Femur (tissue), 1 donor: ENCODE measurements around the gene PRPSAP1.
"Not testable (repeated sequence)": the region's sequence is repeated elsewhere in the genome, so short reads cannot be mapped to it uniquely, and the experiment has no call there.

ENCODE experiments used
- DNase-seq: peaks from one replicate; pipeline ENCODE4 v3.0.0-alpha.2; 2017

Gene PRPSAP1

DNA sequence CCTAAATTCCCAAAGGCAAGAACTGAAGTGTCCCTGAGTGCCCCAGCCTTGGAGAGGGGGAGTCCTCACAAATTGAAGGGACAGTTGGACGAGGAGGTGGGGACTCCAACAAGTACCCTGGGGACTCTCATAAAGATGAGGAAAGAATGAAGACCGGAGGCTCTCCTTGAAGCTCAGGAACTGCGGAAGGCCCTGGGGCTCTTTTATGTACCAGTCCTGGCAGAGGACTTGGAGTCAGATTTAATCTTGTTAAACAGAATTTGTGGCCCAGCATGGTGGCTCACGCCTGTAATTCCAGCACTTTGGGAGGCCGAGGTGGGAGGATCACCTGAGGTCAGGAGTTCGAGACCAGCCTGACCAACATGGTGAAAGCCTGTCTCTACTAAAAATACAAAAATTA, 6.1 kb upstream of the PRPSAP1 start:
- DNase-seq: not testable (repeated sequence)

DNA sequence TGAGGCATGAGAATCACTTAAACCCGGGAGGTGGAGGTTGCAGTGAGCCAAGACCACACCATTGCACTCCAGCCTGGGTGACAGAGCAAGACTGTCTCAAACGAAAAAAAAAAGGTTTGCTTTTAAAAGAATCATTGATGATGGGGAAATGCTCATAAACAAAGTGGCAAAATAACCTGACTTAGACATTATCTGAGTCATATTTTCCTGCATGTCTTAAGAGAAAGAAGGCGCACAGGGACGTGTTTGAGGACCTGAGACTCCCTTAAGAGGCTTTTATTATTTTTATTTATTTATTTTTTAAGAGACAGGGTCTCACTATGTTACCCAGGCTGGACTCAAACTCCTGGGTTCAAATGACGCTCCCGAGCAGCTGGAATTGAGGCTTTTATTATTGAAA, 5.7 kb upstream of the PRPSAP1 start:
- DNase-seq: no peak

DNA sequence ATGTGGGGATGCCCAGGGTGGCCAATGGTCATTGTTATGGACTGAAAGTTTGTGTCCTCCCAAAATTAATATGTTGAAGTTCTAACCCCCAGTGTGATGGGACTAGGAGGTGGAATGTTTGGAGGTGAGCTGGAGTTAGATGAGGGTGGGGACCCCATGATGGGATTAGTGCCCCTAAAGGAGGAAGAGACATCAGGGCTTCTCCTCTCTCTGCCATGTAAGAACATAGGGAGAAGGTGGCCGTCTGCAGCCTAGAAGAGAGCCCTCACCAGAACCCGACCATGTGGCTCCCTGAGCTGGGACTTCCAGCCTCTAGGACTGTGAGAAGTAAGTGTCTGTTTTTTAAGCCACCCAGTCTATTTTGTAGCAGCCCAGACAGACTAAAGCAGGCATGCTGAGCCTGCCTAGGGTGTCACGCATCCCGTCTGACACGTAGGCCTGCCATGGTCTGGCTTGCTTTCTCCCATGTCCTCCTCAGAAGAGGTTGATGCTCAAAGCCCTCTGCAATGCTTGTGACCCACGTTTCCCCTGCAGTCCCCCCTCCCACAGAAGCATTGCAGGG, 4.0 kb upstream of the PRPSAP1 start:
- DNase-seq: no peak

DNA sequence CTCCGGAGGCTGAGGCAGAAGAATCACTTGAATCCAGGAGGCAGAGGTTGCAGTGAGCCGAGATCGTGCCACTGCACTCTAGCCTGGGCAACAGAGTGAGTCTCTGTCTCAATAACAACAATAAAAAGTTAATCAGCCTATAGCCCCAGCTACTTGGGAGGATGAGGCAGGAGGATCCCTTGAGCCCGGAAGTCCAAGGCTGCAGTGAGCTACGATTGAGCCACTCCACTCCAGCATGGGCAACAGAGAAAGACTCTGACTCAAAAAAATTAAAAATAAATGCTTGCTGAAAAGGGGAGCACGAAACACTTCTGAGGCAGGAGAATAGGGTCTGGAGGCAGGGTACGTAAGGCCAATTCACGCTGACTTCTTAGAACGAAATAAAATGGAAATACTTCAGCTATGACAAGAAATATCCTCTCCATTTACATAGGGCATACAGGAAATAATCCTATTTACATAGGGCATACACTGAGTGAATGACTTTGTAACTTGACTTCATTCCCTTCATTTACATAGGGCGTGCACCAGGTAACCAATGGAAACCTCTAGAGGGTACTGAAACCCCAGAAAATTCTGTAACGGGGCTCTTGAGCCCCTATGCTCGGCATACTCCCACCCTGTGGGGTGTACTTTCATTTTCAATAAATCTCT, 3.2 kb upstream of the PRPSAP1 start:
- DNase-seq: no peak

DNA sequence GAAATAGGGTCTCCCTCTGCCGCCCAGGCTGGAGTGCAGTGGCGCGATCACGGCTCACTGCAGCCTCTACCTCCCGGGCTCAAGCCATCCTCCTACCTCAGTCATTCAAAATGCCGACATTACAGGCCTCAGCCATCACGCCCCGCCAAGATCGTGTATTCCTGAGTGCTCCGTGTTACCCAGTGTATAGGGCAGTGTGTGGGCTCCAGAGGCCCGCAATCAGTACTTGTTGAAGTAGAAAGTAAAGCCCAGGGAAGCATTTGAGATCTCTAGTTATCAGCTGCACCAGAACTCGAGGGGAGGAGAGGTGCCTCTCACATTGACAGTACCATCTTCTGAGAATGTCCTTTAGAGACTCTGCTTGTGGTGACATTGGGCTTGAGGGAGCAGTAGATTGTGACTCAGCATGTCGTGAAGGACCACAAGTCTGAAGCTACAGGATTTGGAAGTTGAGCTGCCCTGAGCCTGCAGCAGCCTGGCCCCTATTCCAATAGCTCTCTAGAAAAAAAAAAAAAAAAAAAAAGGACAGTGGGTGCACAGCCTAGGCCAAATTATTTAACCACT, 1.1 kb upstream of the PRPSAP1 start:
- no peak for DNase-seq

DNA sequence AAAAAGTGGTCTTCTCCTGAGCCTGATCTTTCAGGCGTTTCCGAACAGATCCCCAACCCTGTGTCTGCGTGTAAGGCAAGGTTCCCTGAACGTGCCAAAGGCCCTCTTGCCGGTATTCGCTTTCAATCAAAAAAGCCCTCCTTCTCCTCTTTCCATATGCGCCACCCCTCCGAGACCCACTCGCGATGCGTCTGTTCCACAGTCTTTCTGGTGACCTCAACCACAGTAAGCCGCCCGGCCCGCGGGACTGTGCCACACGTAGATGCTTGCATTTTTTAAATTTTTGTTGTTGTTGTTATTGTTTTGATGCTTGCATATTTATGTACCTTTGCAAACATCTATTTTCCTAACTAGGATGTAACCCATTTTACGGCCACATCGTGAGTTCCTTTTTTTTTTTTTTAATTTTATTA, 607 bp upstream of the PRPSAP1 start:
- no peak for DNase-seq

DNA sequence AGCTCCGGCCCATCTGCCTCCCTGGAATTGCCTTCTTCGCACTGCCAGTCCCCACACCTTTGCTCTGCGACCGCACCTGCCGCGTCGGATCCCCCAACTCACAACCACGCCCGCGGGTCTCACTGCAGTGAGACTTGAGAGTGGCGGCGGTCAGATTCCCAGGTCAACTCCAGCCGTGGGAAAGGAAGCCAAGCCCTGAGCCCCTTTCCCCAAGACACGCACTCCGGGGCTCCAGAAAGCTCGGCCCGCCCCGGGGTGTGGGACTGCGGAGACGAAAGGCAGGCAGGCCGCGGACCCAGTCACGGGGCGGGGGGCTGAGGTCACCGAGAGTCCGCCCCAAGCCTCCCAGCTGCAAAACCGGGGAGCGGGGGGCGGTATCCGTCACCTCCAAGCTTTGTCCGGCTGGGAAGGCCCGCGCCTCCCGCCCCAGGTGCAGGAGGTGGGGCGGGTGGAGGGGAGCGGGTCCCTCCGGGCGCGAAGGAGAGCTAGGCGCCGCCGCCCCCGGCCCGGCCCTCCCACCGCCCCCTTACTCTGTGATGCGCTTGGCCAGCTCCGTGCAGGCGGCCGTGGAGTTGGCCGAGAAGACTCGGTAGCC, 615 bp downstream of the PRPSAP1 start:
- peak; percentile 48 for DNase-seq

DNA sequence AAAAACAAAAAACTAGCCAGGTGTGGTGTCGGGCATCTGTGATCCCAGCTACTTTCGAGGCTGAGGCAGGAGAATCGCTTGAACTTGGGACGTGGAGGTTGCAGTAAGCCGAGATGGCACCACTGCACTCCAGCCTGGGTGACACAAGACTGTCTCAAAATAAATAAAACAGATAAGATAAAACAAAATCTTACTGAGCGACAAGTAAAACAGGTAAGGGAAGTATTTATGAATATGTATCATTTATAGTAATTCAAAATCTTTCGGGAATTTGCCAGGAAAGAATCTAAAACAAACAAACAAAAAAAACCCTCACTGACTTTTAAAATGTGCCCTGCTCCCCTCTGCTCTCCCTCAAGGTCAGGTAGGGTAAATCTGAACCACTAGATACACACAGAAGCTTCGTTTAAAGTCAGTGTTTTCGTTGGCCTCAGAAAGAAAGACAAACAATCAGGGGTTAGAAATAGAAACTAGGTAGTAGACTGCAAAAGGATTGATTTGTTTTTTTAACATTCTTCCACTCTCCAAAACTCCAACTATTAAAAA, 2.1 kb downstream of the PRPSAP1 start:
- DNase-seq: no peak

DNA sequence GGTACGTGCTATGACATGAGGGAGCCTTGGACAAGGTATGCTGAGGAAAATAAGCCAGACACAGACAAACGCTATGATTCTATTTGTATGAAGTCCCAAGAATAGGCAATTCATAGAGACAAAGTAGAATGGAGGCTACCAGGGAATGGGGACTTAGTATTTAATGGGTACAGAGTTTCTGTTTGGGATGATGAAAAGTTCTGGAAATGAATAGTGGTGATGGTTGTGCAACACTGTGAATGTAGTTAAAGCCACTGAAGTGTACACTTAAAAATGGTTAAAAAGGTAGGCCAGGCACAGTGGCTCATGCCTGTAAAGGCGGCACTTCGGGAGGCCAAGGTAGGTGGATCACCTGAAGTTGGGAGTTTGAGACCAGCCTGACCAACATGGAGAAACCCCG, 3.3 kb downstream of the PRPSAP1 start:
- DNase-seq: no peak

DNA sequence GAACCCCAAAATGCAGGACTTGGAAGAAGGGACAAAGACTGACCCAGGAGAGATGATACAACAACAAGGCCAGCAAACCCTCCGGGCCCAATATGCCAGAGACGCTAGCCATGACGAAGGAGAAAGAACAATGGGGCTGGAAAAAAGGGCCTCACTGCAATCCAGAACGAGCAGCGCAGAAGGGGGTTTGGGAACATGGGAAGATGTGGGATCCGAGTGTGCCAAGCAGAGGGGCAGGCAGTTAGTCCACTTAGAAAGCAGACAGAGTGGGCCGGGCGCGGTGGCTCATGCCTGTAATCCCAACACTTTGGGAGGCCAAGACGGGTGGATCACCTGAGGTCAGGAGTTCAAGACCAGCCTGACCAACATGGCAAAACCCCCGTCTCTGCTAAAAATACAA, 6.8 kb downstream of the PRPSAP1 start:
- DNase-seq: not testable (repeated sequence)

DNA sequence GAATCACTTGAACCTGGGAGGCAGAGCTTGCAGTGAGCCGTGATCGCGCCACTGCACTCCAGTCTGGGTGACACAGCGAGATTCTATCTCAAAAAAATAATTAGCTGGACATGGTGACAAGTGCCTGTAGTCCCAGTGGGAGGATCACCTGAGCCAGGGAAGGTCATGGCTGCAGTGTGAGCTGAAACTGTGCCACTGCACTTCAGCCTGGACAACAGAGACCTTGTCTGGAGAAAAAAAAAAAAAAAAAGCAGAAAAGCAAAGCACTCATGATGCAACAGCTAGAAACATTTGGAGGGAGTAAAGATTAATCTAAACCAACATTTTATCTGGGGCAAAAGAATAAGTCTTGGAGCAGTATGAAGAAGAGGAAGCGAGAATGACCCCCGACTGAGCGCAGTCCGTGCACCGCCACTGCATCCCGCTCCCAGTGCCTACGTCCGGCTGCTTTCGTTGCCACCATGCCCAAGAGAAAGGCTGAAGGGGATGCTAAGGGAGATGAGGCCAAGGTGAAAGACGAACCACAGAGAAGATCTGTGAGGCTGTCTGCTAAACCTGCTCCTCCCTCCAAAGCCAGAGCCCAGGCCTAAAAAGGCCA, 8.2 kb downstream of the PRPSAP1 start:
- DNase-seq: no peak

DNA sequence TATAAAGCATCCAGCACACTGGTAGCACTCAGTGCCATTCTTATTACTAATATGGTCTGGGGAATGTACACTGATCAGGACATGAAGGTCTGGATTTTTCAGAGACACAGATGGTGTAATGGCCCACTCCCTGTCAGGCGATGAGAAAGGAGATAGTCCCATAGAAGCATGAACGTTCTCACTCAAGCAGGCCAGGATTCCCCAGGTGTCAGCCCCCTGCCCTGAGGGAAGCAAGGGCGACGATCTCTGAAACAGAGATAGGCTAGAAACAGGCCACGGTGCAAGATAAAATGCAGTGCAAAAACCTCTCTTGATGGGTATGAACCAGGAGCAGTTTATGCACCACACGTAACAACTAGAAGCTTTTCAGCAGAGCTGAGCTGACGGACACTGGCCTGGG, 10.6 kb downstream of the PRPSAP1 start:
- no peak for DNase-seq

DNA sequence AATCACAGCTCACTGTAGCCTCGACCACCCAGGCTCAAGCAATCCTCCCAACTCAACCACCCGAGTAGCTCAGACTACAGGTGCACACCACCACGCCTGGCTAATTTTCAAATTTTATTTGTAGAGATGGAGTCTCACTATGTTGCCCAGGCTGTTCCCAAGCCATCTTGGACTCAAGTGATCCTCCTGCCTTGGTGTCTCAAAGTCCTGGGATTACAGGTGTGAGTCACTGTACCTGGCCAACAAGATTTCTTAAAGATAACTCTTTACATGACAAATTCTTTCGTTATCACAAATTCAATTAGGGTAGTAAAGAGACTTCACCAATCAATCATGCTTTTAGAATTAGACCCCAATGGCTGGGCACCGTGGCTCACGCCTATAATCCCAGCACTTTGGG, 12.4 kb downstream of the PRPSAP1 start:
- no peak for DNase-seq

DNA sequence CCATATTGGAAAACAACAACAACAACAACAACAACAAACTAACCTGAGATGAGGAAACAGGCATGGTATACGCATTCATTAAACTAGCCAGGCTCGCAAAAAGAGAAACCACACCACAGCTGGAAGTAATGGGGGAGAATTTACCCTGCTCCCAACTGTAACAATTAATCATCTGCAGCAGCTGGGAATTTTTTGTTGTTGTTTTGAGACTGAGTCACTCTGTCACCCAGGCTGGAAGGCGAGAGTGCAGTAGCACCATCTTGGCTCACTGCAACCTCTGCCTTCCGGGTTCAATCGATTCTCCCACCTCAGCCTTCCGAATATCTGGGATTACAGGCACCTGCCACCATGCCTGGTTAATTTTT, 16.3 kb downstream of the PRPSAP1 start:
- no peak for DNase-seq

DNA sequence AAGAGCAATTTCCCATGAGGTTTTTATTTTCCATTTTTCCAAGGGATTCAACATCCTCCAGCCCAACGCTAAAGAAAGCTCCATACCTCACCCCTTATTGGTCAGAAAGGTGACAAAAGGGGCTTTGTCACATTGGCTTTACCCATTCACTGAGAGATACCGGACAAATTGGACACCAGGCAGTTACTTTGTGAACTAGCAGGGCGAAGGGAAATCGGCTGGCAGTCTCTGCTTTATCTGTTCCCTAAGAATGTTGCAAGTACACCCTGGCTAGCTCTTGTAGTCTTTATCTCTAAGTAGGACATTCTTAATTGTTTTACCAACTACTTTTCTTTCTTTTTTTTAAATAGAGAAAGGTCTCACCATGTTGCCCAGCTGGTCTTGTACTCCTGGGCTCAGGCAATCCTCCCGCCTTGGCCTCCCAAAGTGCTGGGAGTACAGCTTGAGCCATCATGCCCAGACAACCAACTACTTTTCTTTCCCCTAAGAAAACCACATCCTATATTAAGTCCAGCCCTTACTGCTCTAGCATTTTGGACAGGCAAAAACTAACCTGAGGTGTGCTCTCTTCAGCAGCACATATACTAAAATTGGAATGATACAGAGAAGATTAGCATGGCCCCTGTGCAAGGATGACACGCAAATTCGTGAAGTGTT, 16.8 kb downstream of the PRPSAP1 start:
- no peak for DNase-seq

DNA sequence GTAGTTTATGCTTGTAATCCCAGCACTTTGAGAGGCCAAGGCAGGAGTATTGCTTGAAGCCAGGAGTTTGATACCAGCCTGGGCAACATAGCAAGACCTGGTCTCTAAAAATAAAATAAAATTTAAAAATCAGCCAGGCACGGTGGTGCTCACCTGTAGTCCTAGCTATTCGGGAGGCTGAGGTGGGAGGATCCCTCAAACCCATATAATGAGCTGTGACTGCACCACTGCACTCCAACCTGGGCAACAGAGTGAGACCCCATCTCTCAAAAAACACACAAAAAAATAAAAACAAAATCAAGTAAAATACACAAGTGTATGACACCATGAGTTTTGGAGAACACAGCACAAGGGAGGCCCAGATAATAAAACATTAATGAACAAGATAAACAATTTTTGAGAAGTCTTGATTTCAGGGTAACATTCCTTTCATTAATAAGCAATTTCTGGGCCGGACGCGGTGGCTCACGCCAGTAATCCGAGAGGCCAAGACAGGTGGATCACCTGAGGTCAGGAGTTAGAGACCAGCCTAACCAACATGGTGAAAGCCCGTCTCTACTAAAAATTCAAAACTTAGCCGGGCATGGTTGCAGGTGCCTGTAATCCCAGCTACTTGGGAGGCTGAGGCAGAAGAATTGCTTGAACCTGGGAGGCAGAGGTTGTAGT, 17.9 kb downstream of the PRPSAP1 start:
- no peak for DNase-seq

DNA sequence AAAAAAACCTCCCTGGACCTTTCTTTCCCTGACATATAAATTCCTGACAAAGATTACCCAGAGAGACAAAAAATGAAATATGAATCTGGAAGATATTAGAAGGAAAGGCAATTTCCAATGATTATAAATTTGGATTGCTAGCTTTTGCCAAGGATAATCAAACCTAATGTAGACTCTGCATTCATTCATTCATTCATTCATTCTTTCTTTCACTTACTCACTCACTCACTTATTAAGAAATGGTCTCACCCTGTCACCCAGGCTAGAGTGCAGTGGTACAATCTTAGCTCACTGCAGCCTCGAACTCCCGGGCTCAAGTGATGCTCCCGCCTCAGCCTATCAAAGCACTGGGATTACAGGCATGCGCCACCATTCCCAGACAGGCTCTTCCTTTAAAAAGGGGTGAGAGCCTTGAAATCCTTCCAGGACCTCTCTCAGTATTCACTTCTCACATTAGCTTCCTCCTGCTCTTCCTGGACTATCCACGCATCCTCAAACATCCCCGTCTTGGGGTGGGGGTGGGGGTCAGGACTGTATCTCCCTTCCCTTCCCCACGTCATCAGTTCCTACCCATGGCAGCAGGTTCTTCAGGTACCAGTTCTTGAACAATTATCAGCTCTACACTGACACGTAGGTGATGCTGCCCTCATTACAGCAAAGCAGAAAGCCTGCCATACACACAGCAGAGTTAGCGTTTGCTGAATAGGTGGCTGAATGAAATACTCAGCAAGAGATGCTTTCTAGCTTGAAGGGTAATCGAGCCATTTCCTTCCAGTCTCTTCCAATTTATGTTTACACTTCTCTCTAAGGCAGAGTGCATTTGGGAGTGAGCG, 19.8 kb downstream of the PRPSAP1 start:
- no peak for DNase-seq

DNA sequence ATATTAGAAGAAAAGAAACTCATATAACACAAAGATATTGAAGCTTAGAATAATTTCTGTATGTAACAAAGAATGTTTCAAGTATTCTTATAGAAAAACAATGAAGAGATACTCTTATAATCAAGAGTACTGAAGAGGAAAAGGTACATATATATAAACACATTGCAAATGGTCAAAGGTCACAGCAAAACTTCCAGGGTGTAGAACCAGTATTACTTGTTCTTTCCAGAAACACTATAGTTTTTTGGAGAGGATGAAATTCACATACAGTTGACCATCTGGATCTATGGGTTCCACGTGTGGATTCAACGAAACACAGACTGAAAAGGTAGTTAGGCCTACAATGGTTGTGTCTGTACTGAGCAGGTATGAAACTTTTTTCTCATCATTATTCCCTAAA, 22.6 kb downstream of the PRPSAP1 start:
- DNase-seq: no peak

DNA sequence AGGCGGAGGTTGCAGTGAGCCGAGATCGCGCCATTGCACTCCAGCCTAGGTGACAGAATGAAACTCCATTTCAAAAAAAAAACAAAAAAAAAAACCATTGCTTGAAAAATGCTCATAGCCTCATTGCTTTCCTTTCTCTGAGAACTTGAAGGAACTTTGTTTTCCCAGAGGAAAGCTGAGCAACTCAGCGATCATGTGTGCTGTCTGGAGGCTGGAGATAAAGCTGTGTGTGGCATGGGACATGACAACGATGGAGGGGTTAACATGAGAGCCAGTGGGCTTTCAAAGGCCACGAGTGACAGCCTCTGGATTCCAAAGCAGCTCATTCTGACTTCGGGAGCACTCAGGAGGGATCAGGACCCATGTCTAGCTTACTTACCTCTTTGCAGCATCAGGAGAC, 24.1 kb downstream of the PRPSAP1 start:
- no peak for DNase-seq

DNA sequence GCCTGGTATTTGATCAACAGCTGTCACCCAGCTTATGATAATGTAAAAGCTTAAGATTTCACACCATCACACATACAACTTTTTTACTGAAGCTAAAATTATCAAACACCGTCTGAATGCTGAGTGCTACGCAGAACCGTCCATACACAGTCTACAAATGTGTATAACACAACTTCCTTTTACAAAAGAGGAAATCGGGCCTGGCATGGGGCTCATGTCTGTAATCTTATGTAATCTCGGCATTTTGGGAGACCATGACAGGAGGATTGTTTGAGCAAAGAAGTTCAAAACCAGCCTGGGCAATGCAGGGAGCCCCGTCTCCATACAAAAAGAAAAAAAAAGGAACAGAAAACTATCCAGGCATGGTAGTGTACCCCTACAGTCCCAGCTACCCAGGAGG, 26.0 kb downstream of the PRPSAP1 start:
- no peak for DNase-seq

DNA sequence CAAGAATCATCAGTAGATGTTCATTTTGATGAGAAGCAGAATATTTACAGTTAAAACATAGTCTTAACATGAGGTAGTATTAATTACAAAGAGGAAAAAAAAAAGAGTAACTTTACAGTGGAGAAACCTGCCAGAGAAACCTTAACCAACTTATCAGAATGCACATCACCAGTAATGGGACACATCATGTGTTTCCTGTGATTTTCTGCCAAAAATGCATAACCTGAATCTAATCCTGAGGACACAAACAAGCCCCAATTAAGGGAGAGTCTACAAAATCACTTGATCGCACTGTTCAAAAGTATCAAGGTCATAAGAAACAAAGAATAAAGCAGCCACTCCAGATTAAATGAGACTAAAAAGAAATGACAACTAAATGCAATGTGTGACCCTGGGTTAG, 27.4 kb downstream of the PRPSAP1 start:
- DNase-seq: no peak

DNA sequence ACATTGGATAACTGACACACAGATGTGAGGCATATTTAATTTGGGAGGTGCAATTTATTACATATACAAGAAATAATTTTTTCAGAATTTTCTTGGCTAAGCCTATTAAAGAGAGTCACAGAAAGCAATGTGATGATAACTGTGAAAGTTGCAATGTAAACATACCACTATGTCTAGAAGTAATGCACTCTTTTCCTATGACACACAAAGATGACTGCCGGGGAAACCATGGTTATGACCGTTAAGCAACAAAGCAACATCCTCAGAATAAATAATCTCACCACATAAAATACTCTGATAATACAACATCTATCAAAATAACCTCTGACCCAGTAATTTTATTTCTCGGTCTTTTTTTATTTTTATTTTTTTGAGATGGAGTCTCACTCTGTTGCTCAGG, 35.1 kb downstream of the PRPSAP1 start:
- DNase-seq: no peak
